ENCODE measurements around the gene VSIG10.

Gene VSIG10

GRCh38 chr12:118038137-118038536, 65.7 kb downstream of the VSIG10 start:
- H3K9me3 ChIP-seq (ENCODE audit: low read length): no peaks in the 10 kb centered on the region
- H3K9ac ChIP-seq (ENCODE audit: low read length): no peak overlapping the region
- no peak overlapping the region for H3K4me3 ChIP-seq (ENCODE audit: low read depth in 1 of 2, low read length in 2 of 2)
- H3K27ac ChIP-seq (ENCODE audit: low read depth, low read length): no peak overlapping the region
- H3K4me1 ChIP-seq (ENCODE audit: insufficient read depth, low read length): peaks cover 4% of the 10 kb centered on the region
- H3K27me3 ChIP-seq (ENCODE audit: control insufficient read depth in 1 of 2, insufficient read depth in 2 of 2, low read length in 2 of 2): no peaks in the 10 kb centered on the region
- H3K36me3 ChIP-seq (ENCODE audit: insufficient read depth, low read length): peaks cover 89% of the 10 kb centered on the region

DNA sequence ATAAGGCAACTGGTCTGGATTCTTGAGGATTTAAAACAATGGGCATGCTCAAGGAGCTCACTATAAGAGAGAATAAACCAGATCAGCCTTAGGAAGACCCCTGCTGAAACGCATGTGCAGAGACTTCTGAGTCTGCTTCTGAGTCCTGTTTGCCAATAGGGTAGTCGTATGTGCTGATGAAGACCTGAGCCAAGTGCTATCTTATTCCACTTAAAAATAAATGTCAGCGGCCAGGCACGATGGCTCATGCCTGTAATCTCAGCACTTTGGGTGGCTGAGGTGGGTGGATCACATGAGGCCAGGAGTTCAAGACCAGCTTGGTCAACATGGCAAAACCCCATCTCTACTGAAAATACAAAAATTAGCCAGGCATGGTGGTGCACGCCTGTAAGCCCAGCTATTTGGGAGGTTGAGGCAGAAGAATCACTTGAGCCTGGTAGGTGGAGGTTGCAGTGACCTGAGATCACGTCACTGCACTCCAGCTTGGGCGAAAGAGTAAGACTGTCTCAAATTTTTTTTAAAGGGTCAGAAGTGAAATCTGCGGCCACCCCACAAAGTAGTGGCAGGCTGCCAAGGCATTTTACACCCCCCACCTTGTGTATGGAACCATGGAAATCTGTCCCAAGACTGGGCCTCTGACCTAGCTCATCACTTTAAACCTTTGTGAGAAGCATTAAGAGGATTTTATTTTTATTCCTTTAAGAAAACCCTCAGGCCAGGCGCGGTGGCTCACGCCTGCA, 67.0 kb downstream of the VSIG10 start:
- Histone ChIP-seq H3K9ac (ENCODE audit: low read length) (no peak overlapping the region), H3K4me1 (ENCODE audit: insufficient read depth, low read length) (peaks cover 4% of the 10 kb centered on the region), H3K27me3 (ENCODE audit: control insufficient read depth in 1 of 2, insufficient read depth in 2 of 2, low read length in 2 of 2) (no peaks in the 10 kb centered on the region), H3K36me3 (ENCODE audit: insufficient read depth, low read length) (peaks cover 85% of the 10 kb centered on the region), H3K27ac (ENCODE audit: low read depth, low read length) (no peak overlapping the region), H3K9me3 (ENCODE audit: low read length) (no peaks in the 10 kb centered on the region), H3K4me3 (ENCODE audit: low read depth in 1 of 2, low read length in 2 of 2) (no peak overlapping the region)

DNA sequence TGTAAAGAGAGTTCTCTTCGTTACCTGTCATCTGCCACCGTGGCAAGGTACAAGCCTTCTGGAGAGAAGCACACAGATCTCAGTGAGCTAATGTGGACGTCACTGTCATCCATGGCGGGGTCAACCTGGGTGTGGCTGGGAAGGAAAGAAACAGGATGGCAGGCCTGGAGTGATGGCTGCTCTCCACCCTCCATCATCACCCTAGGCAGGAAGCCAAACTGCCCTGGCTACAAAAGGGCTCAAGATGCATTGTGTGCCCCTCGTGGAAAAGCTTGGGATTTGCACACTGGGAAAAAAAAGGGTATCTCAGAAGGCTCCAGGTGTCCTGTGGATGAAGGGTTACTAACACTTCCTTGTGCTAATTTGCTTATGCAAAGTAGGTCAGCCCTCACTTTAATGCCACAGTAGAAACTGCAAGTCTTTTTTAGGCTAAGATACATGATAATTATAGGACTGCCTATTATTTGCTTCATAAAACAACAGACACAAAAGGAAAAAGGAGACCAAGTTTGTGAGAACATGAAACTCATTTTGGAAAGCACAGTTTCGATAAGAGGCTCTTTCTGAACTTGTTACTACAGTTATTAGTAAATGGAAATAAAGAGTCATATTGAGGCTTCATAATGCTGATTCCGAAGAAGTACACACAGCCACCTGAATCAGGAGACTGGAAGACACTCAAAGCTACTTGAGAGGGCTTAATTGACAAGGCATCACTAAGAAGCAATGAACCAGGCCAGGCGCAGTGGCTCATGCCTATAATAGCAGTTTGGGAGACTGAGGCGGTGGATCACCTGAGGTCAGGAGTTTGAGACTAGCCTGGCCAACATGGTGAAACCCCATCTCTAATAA, 68.4 kb downstream of the VSIG10 start:
- H3K27ac ChIP-seq (ENCODE audit: low read depth, low read length): no peak overlapping the region

GRCh38 chr12:118034429-118035189, 69.2 kb downstream of the VSIG10 start:
- no peak overlapping the region for H3K4me3 ChIP-seq (ENCODE audit: low read depth in 1 of 2, low read length in 2 of 2)
- peaks cover 87% of the 10 kb centered on the region for H3K36me3 ChIP-seq (ENCODE audit: insufficient read depth, low read length)
- H3K9me3 ChIP-seq (ENCODE audit: low read length): no peaks in the 10 kb centered on the region
- peaks cover 4% of the 10 kb centered on the region for H3K4me1 ChIP-seq (ENCODE audit: insufficient read depth, low read length)
- H3K9ac ChIP-seq (ENCODE audit: low read length): no peak overlapping the region
- no peaks in the 10 kb centered on the region for H3K27me3 ChIP-seq (ENCODE audit: control insufficient read depth in 1 of 2, insufficient read depth in 2 of 2, low read length in 2 of 2)
- no peak overlapping the region for H3K27ac ChIP-seq (ENCODE audit: low read depth, low read length)

More for the DNA sequence above, 68.4 kb downstream of the VSIG10 start:
- Histone ChIP-seq H3K9ac (ENCODE audit: low read length) (no peak overlapping the region), H3K4me1 (ENCODE audit: insufficient read depth, low read length) (peaks cover 4% of the 10 kb centered on the region), H3K9me3 (ENCODE audit: low read length) (no peaks in the 10 kb centered on the region), H3K27me3 (ENCODE audit: control insufficient read depth in 1 of 2, insufficient read depth in 2 of 2, low read length in 2 of 2) (no peaks in the 10 kb centered on the region), H3K4me3 (ENCODE audit: low read depth in 1 of 2, low read length in 2 of 2) (no peak overlapping the region), H3K36me3 (ENCODE audit: insufficient read depth, low read length) (peaks cover 83% of the 10 kb centered on the region)

DNA sequence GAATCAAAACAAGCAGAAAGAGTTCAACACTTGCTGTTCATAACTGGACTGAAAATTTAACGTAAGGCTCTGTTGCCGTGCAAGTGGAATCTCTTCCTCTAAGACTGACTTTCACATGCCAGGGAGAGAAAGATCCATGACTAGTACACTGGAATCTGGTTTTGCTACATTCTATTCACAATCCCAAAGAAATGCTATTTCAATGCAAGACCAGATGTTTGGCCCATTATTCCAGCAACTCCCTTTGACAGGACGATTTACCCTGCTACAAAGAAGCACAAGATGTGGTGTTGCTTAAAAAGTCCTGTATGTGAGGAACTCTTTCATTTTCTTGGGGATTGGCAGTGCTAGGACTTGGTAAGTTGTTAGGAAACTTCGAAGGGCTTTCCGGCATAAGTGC, 69.9 kb downstream of the VSIG10 start:
- Histone ChIP-seq H3K9me3 (ENCODE audit: low read length) (no peaks in the 10 kb centered on the region), H3K36me3 (ENCODE audit: insufficient read depth, low read length) (peaks cover 82% of the 10 kb centered on the region), H3K4me3 (ENCODE audit: low read depth in 1 of 2, low read length in 2 of 2) (no peak overlapping the region), H3K27me3 (ENCODE audit: control insufficient read depth in 1 of 2, insufficient read depth in 2 of 2, low read length in 2 of 2) (no peaks in the 10 kb centered on the region), H3K9ac (ENCODE audit: low read length) (no peak overlapping the region), H3K4me1 (ENCODE audit: insufficient read depth, low read length) (peaks cover 4% of the 10 kb centered on the region), H3K27ac (ENCODE audit: low read depth, low read length) (no peak overlapping the region)

DNA sequence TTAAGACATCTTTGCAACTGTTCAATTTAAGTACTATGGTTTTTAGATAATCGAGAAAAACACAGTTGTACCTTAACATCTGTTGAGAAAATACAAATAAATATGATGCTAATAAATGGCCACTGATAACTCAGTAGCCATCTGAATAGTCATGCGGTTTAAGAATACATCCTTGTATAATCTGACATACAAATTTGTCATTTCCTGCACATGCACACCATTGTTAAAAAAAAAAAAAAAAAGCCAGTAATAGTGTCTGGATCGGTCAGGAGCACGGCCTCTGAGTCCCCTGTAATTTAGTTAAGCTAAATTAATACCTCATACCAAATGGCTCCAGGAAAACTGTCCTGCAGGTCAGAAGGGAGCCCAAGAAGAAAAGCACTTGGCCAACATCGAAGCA, 70.5 kb downstream of the VSIG10 start:
- Histone ChIP-seq H3K4me1 (ENCODE audit: insufficient read depth, low read length) (peaks cover 4% of the 10 kb centered on the region), H3K36me3 (ENCODE audit: insufficient read depth, low read length) (peaks cover 77% of the 10 kb centered on the region), H3K27me3 (ENCODE audit: control insufficient read depth in 1 of 2, insufficient read depth in 2 of 2, low read length in 2 of 2) (no peaks in the 10 kb centered on the region), H3K9me3 (ENCODE audit: low read length) (no peaks in the 10 kb centered on the region), H3K9ac (ENCODE audit: low read length) (no peak overlapping the region), H3K4me3 (ENCODE audit: low read depth in 1 of 2, low read length in 2 of 2) (no peak overlapping the region), H3K27ac (ENCODE audit: low read depth, low read length) (no peak overlapping the region)

DNA sequence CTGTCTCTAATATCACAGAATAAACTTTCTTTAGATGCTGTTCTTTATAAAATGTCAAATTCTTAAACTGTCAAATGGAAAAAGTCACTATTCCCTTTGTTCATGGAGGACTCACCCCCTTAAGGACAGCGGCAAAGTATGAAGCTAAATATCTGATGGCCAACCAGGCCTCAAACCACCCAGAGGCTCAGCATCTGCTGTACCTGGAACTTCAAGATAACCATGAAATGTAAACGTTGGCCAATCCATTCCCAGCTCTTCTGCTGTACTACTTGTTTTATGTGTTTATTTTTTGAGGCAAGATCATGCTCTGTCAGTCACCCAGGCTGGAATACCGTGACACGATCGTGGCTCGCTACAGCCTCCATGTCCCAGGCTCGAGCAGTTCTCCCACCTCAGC, 71.6 kb downstream of the VSIG10 start:
- peaks cover 67% of the 10 kb centered on the region for H3K36me3 ChIP-seq (ENCODE audit: insufficient read depth, low read length)
- H3K27me3 ChIP-seq (ENCODE audit: control insufficient read depth in 1 of 2, insufficient read depth in 2 of 2, low read length in 2 of 2): no peaks in the 10 kb centered on the region
- H3K9me3 ChIP-seq (ENCODE audit: low read length): no peaks in the 10 kb centered on the region
- H3K4me3 ChIP-seq (ENCODE audit: low read depth in 1 of 2, low read length in 2 of 2): no peak overlapping the region
- peaks cover 4% of the 10 kb centered on the region for H3K4me1 ChIP-seq (ENCODE audit: insufficient read depth, low read length)
- H3K9ac ChIP-seq (ENCODE audit: low read length): no peak overlapping the region
- no peak overlapping the region for H3K27ac ChIP-seq (ENCODE audit: low read depth, low read length)

DNA sequence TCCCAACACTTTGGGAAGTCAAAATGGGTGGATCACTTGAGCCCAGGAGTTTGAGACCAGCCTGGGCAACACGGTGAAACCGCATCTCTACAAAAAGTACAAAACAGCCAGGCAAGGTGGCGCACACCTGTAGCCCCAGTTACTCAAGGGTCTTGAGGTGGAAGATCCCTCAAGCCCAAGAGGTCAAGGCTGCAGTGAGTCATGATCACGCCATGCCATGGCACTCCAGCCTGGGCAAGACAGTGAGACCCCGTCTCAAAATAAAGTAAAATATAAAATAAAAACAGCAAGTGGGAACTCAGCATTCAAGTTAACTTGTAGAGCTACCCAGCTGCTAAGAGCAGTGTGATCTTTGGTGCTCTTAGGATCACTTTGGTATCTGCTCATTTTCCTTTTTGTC, 74.6 kb downstream of the VSIG10 start:
- Histone ChIP-seq H3K27me3 (ENCODE audit: control insufficient read depth in 1 of 2, insufficient read depth in 2 of 2, low read length in 2 of 2) (no peaks in the 10 kb centered on the region), H3K4me1 (ENCODE audit: insufficient read depth, low read length) (no peaks in the 10 kb centered on the region), H3K27ac (ENCODE audit: low read depth, low read length) (no peak overlapping the region), H3K36me3 (ENCODE audit: insufficient read depth, low read length) (peaks cover 63% of the 10 kb centered on the region), H3K4me3 (ENCODE audit: low read depth in 1 of 2, low read length in 2 of 2) (no peak overlapping the region), H3K9ac (ENCODE audit: low read length) (no peak overlapping the region), H3K9me3 (ENCODE audit: low read length) (no peaks in the 10 kb centered on the region)

DNA sequence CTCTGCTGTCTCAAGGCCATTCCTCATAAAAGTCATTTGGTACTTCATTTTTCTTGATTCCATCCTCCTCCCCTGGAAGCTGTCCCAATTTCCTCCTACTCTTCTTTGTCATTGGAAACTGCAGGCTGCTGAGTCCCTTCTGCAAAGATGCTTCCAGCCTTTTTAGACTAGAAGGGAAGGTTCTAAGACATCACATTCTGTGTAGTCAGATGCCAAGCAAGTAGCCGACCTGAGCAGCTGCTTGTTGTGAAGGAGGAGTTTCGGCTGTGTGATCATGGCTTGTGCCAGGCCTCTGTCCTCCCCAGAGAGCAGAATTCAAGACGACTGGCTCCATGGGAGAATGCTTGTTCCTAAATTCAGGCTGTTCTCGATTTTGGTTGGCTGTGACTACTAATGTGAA, 78.6 kb downstream of the VSIG10 start:
- Histone ChIP-seq H3K27me3 (ENCODE audit: control insufficient read depth in 1 of 2, insufficient read depth in 2 of 2, low read length in 2 of 2) (no peaks in the 10 kb centered on the region), H3K36me3 (ENCODE audit: insufficient read depth, low read length) (peaks cover 52% of the 10 kb centered on the region), H3K4me3 (ENCODE audit: low read depth in 1 of 2, low read length in 2 of 2) (no peak overlapping the region), H3K9me3 (ENCODE audit: low read length) (no peaks in the 10 kb centered on the region), H3K27ac (ENCODE audit: low read depth, low read length) (no peak overlapping the region), H3K4me1 (ENCODE audit: insufficient read depth, low read length) (no peaks in the 10 kb centered on the region), H3K9ac (ENCODE audit: low read length) (no peak overlapping the region)

DNA sequence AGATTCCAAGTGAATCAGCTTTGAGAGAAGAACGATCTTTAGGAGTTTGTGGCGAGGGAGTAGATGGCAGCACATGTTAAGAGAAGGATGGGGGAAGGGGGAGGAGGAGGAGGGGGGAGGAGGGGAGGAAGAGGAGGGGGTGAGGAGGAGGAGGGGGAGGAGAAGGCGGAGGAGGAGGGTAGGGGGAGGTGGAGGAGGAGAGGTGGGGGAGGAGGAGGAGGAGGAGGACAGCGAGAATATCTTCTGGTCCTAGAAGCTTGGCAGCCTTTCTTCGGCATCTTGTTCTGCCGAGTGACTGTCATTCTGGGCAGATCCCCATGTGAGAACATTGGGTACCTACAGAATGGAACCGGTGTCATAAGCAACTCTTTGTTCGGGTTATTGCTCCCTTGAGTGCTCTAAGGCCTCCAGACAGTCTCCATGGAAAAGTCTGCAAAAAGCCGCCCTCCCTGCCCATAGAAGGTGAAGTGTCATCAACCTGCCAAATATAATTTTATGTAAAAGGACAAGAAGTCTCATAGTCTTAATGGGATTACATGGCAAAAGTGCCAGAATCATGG, 80.4 kb downstream of the VSIG10 start:
- Histone ChIP-seq H3K4me3 (ENCODE audit: low read depth in 1 of 2, low read length in 2 of 2) (no peak overlapping the region), H3K9me3 (ENCODE audit: low read length) (no peaks in the 10 kb centered on the region), H3K27ac (ENCODE audit: low read depth, low read length) (no peak overlapping the region), H3K9ac (ENCODE audit: low read length) (no peak overlapping the region), H3K4me1 (ENCODE audit: insufficient read depth, low read length) (no peaks in the 10 kb centered on the region), H3K27me3 (ENCODE audit: control insufficient read depth in 1 of 2, insufficient read depth in 2 of 2, low read length in 2 of 2) (no peaks in the 10 kb centered on the region), H3K36me3 (ENCODE audit: insufficient read depth, low read length) (peaks cover 59% of the 10 kb centered on the region)

DNA sequence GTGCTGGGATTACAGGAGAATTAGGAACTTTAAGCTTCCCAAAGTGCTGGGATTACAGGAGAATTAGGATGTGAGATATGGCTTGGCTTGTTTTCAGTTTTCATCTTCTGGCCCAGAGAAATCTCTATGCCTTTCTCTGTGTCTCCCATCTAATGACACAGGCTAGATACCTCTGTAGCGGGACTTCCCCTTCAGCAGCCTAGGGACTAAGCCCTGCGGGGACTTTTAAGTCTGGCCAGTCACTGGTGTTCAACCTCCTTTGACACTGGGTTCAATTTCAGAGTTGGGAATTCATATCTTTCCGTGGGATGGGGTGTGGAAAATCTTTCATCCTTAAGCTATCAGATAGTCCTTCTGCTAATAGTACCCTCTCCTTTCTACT, 81.1 kb downstream of the VSIG10 start:
- H3K27ac ChIP-seq (ENCODE audit: low read depth, low read length): no peak overlapping the region
- H3K9ac ChIP-seq (ENCODE audit: low read length): no peak overlapping the region
- H3K36me3 ChIP-seq (ENCODE audit: insufficient read depth, low read length): peaks cover 59% of the 10 kb centered on the region

More for the DNA sequence above, 81.1 kb downstream of the VSIG10 start:
- H3K4me3 ChIP-seq (ENCODE audit: low read depth in 1 of 2, low read length in 2 of 2): no peak overlapping the region
- H3K9me3 ChIP-seq (ENCODE audit: low read length): no peaks in the 10 kb centered on the region
- H3K27me3 ChIP-seq (ENCODE audit: control insufficient read depth in 1 of 2, insufficient read depth in 2 of 2, low read length in 2 of 2): no peaks in the 10 kb centered on the region
- no peaks in the 10 kb centered on the region for H3K4me1 ChIP-seq (ENCODE audit: insufficient read depth, low read length)

Measured in muscle layer of colon (tissue), 2 donors.